Endothelial cell of umbilical vein (primary cell): ENCODE data around the gene DRC1. TPM values are rescaled to one million over a fixed set of nuclear protein-coding genes. Genes with fewer than 3 reads are reported as not detected.

Experiments used
- BruUV-seq: library from RNA; stranded (reverse); fragments of 400-500 nt; replicated peaks from 2 replicates; lab custom pipeline; 2021; lab: Mats Ljungman, UMichigan
- CTCF ChIA-PET: fragments of 300-600, 350-600 bp; sonication (Branson Sonifier 250); formaldehyde crosslinking; loops from one replicate; lab custom pipeline; 2021; ENCODE audit warnings: antibody characterized with exemption, inconsistent platforms; lab: Charles Lee
- POLR2A ChIA-PET: fragments of 300-600, 350-600 bp; sonication (Branson Sonifier 250); formaldehyde crosslinking; loops from one replicate; lab custom pipeline; 2021; ENCODE audit warnings: antibody characterized with exemption, inconsistent platforms; lab: Charles Lee
- DNase-seq: peaks from one replicate; pipeline ENCODE4 v3.0.0-alpha.2; 2011; ENCODE audit warnings: low read depth, low spot score
- FAIRE-seq: peaks from 2 replicates; lab custom pipeline; 2011; peaks lifted over from hg19 to GRCh38; lab: Jason Lieb, UNC
- H2AFZ ChIP-seq: 2 replicates; pipeline ENCODE4 v1.6.0; 2012; ENCODE audit warnings: low read depth, low read length, control low read depth, inconsistent platforms
- H3K27ac ChIP-seq: 2 replicates; pipeline ENCODE4 v1.5.1; 2011; ENCODE audit warnings: low read depth, mild to moderate bottlenecking, control low read depth, low read length, moderate library complexity; ENCODE audit not compliant: insufficient read depth
- H3K27me3 ChIP-seq, 2 experiments: 2 replicates each; pipeline versions ENCODE4 v1.6.0 to v1.6.1; 2011; ENCODE audit warnings: low read length in 2 of 2, mixed read lengths in 1 of 2; ENCODE audit not compliant: control insufficient read depth in 2 of 2, insufficient read depth in 2 of 2
- H3K36me3 ChIP-seq, 2 experiments: 2 replicates in 1 of 2; 3 replicates in 1 of 2; pipeline ENCODE4 v1.5.1; 2011; ENCODE audit warnings: low read length in 2 of 2, mild to moderate bottlenecking in 1 of 2, moderate library complexity in 1 of 2; ENCODE audit not compliant: control insufficient read depth in 2 of 2, insufficient read depth in 2 of 2; ENCODE audit errors: extremely low read depth in 1 of 2
- H3K4me1 ChIP-seq: 3 replicates; pipeline ENCODE4 v1.5.1; 2011; ENCODE audit warnings: mild to moderate bottlenecking, low read length; ENCODE audit not compliant: control insufficient read depth, insufficient read depth; ENCODE audit errors: extremely low read depth
- H3K4me2 ChIP-seq: 2 replicates; pipeline ENCODE4 v1.6.1; 2011; ENCODE audit warnings: low read length, control low read depth, mixed read lengths; ENCODE audit not compliant: insufficient read depth
- H3K4me3 ChIP-seq, 3 experiments: fragments of 200-600 bp in 1 of 3; sonication (generic), shearing (Covaris generic) in 1 of 3; replicated peaks in 1 of 3; 2 replicates each; pipeline ENCODE4 v1.5.1; 2011 to 2016; ENCODE audit warnings: control low read depth in 3 of 3, low read length in 3 of 3, mild to moderate bottlenecking in 2 of 3, inconsistent platforms in 1 of 3, low read depth in 1 of 3, moderate library complexity in 1 of 3; ENCODE audit not compliant: insufficient read depth in 1 of 3
- H3K79me2 ChIP-seq: 2 replicates; pipeline ENCODE4 v1.6.0; 2012; ENCODE audit warnings: low read length, inconsistent platforms; ENCODE audit not compliant: control insufficient read depth, insufficient read depth
- H3K9ac ChIP-seq: replicated peaks from 2 replicates; pipeline ENCODE3; 2011; ENCODE audit warnings: low read length, control low read depth; ENCODE audit not compliant: insufficient read depth; ENCODE audit errors: extremely low read depth
- H3K9me1 ChIP-seq: replicated peaks from 3 replicates; pipeline ENCODE4 v1.6.0; 2011; ENCODE audit warnings: mild to moderate bottlenecking, low read length; ENCODE audit not compliant: control insufficient read depth, insufficient read depth; ENCODE audit errors: extremely low read depth
- H3K9me3 ChIP-seq: replicated peaks from 2 replicates; pipeline ENCODE4 v1.5.1; 2012; ENCODE audit warnings: low read length, inconsistent platforms; ENCODE audit not compliant: control insufficient read depth, insufficient read depth
- H4K20me1 ChIP-seq: replicated peaks from 2 replicates; pipeline ENCODE3; 2011; ENCODE audit warnings: mild to moderate bottlenecking, low read length; ENCODE audit not compliant: control insufficient read depth, insufficient read depth; ENCODE audit errors: extremely low read depth
- CTCF ChIP-seq, 2 donors: IDR thresholded peaks; 1 replicate in 1 of 2; 2 replicates in 1 of 2; pipeline ENCODE4 v1.5.1; 2011; ENCODE audit warnings: low read length in 2 of 2, mild to moderate bottlenecking in 2 of 2, moderate library complexity in 2 of 2, control low read depth in 1 of 2, inconsistent platforms in 1 of 2, low read depth in 1 of 2; ENCODE audit not compliant: insufficient read depth in 1 of 2; ENCODE audit errors: extremely low read depth in 1 of 2
- EZH2 ChIP-seq: IDR thresholded peaks from 2 replicates; pipeline ENCODE4 v1.6.1; 2012; ENCODE audit warnings: borderline replicate concordance, low read depth, mild to moderate bottlenecking, moderate library complexity, low read length, inconsistent platforms; ENCODE audit not compliant: severe bottlenecking
- FOS ChIP-seq: IDR thresholded peaks from 2 replicates; pipeline ENCODE4 v1.6.1; 2011; ENCODE audit warnings: mild to moderate bottlenecking, low read length, moderate library complexity, borderline replicate concordance; ENCODE audit not compliant: insufficient read depth
- GATA2 ChIP-seq: IDR thresholded peaks from 2 replicates; pipeline ENCODE4 v1.7.0; 2011; ENCODE audit warnings: low read depth, mild to moderate bottlenecking, moderate library complexity, mixed read lengths, low read length; ENCODE audit not compliant: insufficient read length, insufficient read depth
- JUN ChIP-seq: IDR thresholded peaks from 2 replicates; pipeline ENCODE4 v1.6.1; 2011; ENCODE audit warnings: borderline replicate concordance, low read depth; ENCODE audit not compliant: insufficient read length, insufficient read depth
- MYC ChIP-seq: IDR thresholded peaks from one replicate; pipeline ENCODE4 v1.6.1; 2011; ENCODE audit warnings: mild to moderate bottlenecking, low read depth, low read length
- POLR2A ChIP-seq: IDR thresholded peaks from 2 replicates; pipeline ENCODE4 v1.6.1; 2012; ENCODE audit warnings: low read depth, mild to moderate bottlenecking, control low read depth, low read length
- POLR2AphosphoS5 ChIP-seq: IDR thresholded peaks from 2 replicates; pipeline ENCODE4 v1.6.1; 2012; ENCODE audit warnings: low read depth, mild to moderate bottlenecking, control low read depth, low read length, moderate library complexity; ENCODE audit not compliant: insufficient read depth
- dilution Hi-C: fragments of 300-500 bp; cut with MboI; formaldehyde crosslinking; loops from one replicate; pipeline ENCODE4 v1.15.0; 2019; ENCODE audit warnings: low sequenced_read_pairs; ENCODE audit not compliant: extremely low pct_ligation_motif_present
- intact Hi-C: fragments of 100-400 bp; cut with micrococcal nuclease; formaldehyde crosslinking; loops from one replicate; pipeline ENCODE4 v1.10.0; 2022
- polyA plus RNA-seq, 4 experiments: library from polyadenylated mRNA; depleted of rRNA in 3 of 4; stranded (reverse) in 3 of 4; unstranded in 1 of 4; fragments of >200 nt; gene quantifications; 2 replicates each; pipeline versions ENCODE4 v1.2.1 to v1.2.3, GENCODE V29; 2011 to 2012; ENCODE audit warnings: missing spikeins in 1 of 4
- total RNA-seq: library from RNA; stranded (reverse); gene quantifications from 2 replicates; pipeline ENCODE4 v1.2.3, GENCODE V29; 2021
- TF ChIP-seq, protein P1 (sequence below): IDR thresholded peaks from 2 replicates; pipeline ENCODE4 v1.6.1; 2011; ENCODE audit not compliant: insufficient read depth, insufficient read length

DRC1 gene
- total and polyA plus RNA-seq, 2 donors (not counting 3 experiments of a cell fraction or from before 2014, with no cell fraction given), result 0.44 TPM; not detected in 1

DNA sequence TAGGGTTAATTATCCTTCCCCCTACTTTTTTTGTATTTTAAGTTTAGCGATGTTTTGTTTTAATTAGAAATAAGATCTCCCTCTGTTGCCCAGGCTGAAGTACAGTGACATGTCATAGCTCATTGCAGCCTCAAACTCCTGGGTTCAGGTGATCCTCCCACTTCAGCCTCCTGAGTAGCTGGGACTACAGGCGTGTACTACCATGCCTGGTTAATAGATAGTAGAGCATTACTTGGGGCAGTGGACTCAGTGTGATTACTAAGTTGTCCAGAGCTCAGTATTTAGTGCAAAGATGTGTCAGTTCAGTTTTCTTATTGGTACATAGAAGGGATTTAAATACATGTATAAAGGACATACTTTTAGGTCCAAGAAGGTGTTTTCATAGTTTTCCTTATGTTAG is 45.6 kb upstream of the DRC1 start:
- dilution Hi-C loops (no loop called here), intact Hi-C loops (no loop called here)
- TF ChIP-seq CTCF (IDR thresholded peaks at IDR 0.05; ENCODE audit: extremely low read depth in 1 of 2, insufficient read depth in 1 of 2, low read depth in 1 of 2, low read length in 2 of 2), result no peak
- TF ChIP-seq POLR2A, result no peak
- TF ChIP-seq MYC, result no peak
- TF ChIP-seq JUN, result no peak
- TF ChIP-seq POLR2AphosphoS5, result no peak
- TF ChIP-seq, protein P1, sequence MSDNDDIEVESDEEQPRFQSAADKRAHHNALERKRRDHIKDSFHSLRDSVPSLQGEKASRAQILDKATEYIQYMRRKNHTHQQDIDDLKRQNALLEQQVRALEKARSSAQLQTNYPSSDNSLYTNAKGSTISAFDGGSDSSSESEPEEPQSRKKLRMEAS, result no peak
- no peak for TF ChIP-seq GATA2
- no peak for TF ChIP-seq EZH2
- TF ChIP-seq FOS, result no peak
- Histone ChIP-seq H3K27ac (no peak overlapping the region), H4K20me1 (no peaks in the 10 kb centered on the region), H3K4me3 (no peak overlapping the region), H3K4me2 (no peak overlapping the region), H3K4me1 (no peaks in the 10 kb centered on the region), H2AFZ (no peak overlapping the region), H3K27me3 (no peaks in the 10 kb centered on the region), H3K9me3 (no peaks in the 10 kb centered on the region), H3K36me3 (no peaks in the 10 kb centered on the region), H3K9ac (no peak overlapping the region), H3K9me1 (no peaks in the 10 kb centered on the region), H3K79me2 (peaks cover 88% of the 10 kb centered on the region)
- no peak for FAIRE-seq
- ChIA-PET CTCF (no interaction called here), POLR2A (no interaction called here)
- no TSS peak for BruUV-seq
- DNase-seq, result no peak
